HEK293T (cell line): ENCODE data around the gene RABGAP1L.

ENCODE experiments used
- ARNT ChIP-seq: fragments of 450-650 bp; IDR thresholded peaks from 2 replicates; pipeline ENCODE4 v1.6.1; 2017; ENCODE audit warnings: mild to moderate bottlenecking
- BHLHE40 ChIP-seq: fragments of 450-650 bp; IDR thresholded peaks from 2 replicates; pipeline ENCODE4 v1.6.1; 2016; ENCODE audit warnings: mild to moderate bottlenecking, moderate library complexity, borderline replicate concordance
- ELF4 ChIP-seq: fragments of 450-650 bp; IDR thresholded peaks from 2 replicates; pipeline ENCODE4 v1.6.1; 2017; ENCODE audit warnings: antibody characterized with exemption
- FOXA1 ChIP-seq: fragments of 450-650 bp; IDR thresholded peaks from 2 replicates; pipeline ENCODE4 v1.6.1; 2016; ENCODE audit warnings: mild to moderate bottlenecking
- FOXK2 ChIP-seq: fragments of 450-650 bp; IDR thresholded peaks from 2 replicates; pipeline ENCODE4 v1.6.1; 2016; ENCODE audit warnings: mild to moderate bottlenecking
- FOXM1 ChIP-seq: fragments of 450-650 bp; IDR thresholded peaks from 2 replicates; pipeline ENCODE4 v1.6.1; 2017; ENCODE audit warnings: mild to moderate bottlenecking, borderline replicate concordance
- HDGF ChIP-seq: fragments of 450-650 bp; IDR thresholded peaks from 2 replicates; pipeline ENCODE4 v1.6.1; 2017; ENCODE audit warnings: antibody characterized with exemption, borderline replicate concordance
- L3MBTL2 ChIP-seq: fragments of 450-650 bp; conservative IDR thresholded peaks from 2 replicates; pipeline ENCODE4 v1.6.1; 2016; ENCODE audit warnings: mild to moderate bottlenecking
- LEF1 ChIP-seq: fragments of 450-650 bp; IDR thresholded peaks from 2 replicates; pipeline ENCODE4 v1.6.1; 2017; ENCODE audit warnings: mild to moderate bottlenecking, borderline replicate concordance
- NFRKB ChIP-seq: fragments of 450-650 bp; IDR thresholded peaks from 2 replicates; pipeline ENCODE4 v1.6.1; 2016; ENCODE audit warnings: mild to moderate bottlenecking, moderate library complexity
- SP1 ChIP-seq: fragments of 450-650 bp; IDR thresholded peaks from 2 replicates; pipeline ENCODE4 v1.6.1; 2017
- SUZ12 ChIP-seq: fragments of 450-650 bp; IDR thresholded peaks from 2 replicates; pipeline ENCODE4 v1.6.1; 2016; ENCODE audit warnings: mild to moderate bottlenecking
- TARDBP ChIP-seq: fragments of 450-650 bp; IDR thresholded peaks from 2 replicates; pipeline ENCODE4 v1.6.1; 2016
- ZNF384 ChIP-seq: fragments of 450-650 bp; IDR thresholded peaks from 2 replicates; pipeline ENCODE4 v1.6.1; 2016

DNA sequence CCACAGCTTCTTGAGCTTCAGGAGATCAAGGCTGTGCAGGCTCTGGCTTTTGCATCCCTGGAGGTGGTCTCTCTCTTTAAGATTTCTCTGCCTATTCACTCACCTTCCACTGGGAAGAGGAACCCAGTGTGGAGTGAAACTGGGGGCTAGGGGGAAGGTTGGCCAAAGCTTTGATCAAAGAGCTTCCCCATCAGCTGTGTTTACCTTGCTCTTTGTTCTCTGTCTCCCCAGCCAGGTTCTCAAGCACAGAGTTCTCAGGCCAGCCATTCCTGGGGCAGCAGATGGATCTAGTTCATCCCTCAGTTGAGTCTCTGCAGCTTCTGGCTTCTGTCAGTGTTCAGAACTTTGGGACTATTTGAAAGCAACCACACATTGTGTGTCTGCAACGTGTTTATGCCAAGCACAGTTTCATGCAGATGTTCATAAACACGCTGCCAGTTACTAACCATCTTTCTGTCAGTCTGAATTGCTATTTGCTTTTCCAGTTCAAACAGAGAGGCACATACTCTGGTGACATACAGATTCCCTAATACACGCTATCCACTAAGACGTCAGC, 881.1 kb downstream of the RABGAP1L start:
- no peak for TF ChIP-seq ARNT
- no peak for TF ChIP-seq TARDBP
- no peak for TF ChIP-seq BHLHE40
- TF ChIP-seq FOXA1: no peak
- no peak for TF ChIP-seq HDGF
- TF ChIP-seq SP1: no peak
- TF ChIP-seq NFRKB: no peak
- TF ChIP-seq FOXM1: no peak
- TF ChIP-seq L3MBTL2: no peak
- no peak for TF ChIP-seq ELF4
- TF ChIP-seq SUZ12: no peak
- no peak for TF ChIP-seq LEF1
- no peak for TF ChIP-seq ZNF384
- TF ChIP-seq FOXK2: no peak
